ENCODE measurements around the gene PGLYRP3. TPM values are rescaled to one million over a fixed set of nuclear protein-coding genes. Genes with fewer than 3 reads are reported as not detected.
A peak's percentile ranks its signal among the peaks of the same experiment; 100 is the strongest.

The PGLYRP3 gene
- total RNA-seq, 4 donors from 2014 or later: not detected

DNA sequence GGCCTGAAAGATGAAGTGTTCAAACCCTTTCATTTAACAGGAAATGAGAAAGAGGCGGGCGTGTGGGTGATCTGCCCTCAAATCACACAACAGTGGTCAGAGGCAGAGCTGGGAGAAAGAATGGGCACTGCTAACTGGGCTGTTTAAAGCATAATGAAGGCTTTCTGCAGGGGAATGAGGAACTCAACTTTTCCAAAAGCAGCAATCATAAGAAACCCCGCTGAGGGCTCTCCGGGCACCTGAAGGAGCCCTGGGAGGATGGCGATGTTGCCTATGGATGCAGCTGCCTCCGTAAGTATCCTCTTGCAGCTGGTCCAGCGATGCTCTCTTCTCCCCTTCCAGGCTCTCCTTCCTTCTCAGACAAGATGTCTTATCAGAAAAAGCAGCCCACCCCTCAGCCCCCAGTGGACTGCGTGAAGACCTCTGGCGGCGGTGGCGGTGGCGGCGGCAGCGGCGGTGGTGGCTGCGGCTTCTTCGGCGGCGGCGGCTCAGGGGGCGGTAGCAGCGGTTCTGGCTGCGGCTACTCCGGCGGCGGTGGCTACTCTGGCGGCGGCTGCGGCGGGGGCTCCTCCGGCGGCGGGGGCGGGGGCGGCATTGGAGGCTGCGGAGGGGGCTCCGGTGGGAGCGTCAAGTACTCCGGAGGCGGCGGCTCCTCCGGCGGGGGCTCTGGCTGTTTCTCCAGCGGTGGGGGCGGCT is 52.0 kb downstream of the PGLYRP3 start:
- no peak for DNase-seq (ENCODE audit: low spot score in 2 of 2)

DNA sequence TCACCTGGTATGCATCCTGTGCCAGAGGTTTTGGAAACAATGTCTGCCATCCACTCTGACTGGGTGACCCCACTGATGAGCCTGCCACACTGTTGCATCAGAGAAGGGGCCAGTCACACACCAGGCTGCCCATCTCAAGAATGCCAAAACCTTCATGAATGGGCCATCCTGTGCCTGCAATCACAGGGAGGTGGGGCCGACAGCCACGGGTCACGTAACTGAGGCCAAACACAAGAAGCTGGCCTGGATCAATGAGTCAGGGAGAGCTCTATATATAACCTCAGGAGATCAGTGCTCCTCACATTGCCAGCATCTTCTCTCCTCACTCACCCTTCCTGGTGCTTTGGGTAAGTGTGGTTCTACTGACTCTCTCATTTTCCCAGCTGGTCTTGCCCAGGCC is 53.4 kb downstream of the PGLYRP3 start, which contains the start of gene LORICRIN:
Gene LORICRIN (plus strand): TSS at position 301 of the 400 bp plus-strand sequence. CDS start 1,263 bp downstream, outside the sequence.
- no peaks in the 10 kb centered on the region for H3K36me3 ChIP-seq
- peaks cover 0 to 45% of the 10 kb centered on the region in 2 donors for H3K27me3 ChIP-seq
- no peak within 1 kb of the TSS for H3K27ac ChIP-seq
- no peaks in the 10 kb centered on the region for H3K9me3 ChIP-seq
- WGBS, 2 donors: 84 to 89% methylated on average over 3 of the region's 3 CpGs
- no peak for DNase-seq (ENCODE audit: low spot score in 2 of 2)
- H3K4me3 ChIP-seq: no peak within 1 kb of the TSS
- TF ChIP-seq, protein P1, sequence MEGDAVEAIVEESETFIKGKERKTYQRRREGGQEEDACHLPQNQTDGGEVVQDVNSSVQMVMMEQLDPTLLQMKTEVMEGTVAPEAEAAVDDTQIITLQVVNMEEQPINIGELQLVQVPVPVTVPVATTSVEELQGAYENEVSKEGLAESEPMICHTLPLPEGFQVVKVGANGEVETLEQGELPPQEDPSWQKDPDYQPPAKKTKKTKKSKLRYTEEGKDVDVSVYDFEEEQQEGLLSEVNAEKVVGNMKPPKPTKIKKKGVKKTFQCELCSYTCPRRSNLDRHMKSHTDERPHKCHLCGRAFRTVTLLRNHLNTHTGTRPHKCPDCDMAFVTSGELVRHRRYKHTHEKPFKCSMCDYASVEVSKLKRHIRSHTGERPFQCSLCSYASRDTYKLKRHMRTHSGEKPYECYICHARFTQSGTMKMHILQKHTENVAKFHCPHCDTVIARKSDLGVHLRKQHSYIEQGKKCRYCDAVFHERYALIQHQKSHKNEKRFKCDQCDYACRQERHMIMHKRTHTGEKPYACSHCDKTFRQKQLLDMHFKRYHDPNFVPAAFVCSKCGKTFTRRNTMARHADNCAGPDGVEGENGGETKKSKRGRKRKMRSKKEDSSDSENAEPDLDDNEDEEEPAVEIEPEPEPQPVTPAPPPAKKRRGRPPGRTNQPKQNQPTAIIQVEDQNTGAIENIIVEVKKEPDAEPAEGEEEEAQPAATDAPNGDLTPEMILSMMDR (IDR thresholded peaks at IDR 0.05): no peak
- no peak for TF ChIP-seq EP300 (IDR thresholded peaks at IDR 0.05)
- no peak for TF ChIP-seq POLR2A (IDR thresholded peaks at IDR 0.05)
- peaks cover 0 to 24% (median 14%) of the 10 kb centered on the region in 4 donors for H3K4me1 ChIP-seq

More for the DNA sequence above, 52.0 kb downstream of the PGLYRP3 start:
- H3K4me3 ChIP-seq: peak overlapping the region; percentile 26 to 52 (median 38)
- 22 to 35% methylated on average over 7 to 8 of the region's 45 CpGs for WGBS, 2 donors
- H3K9me3 ChIP-seq: no peaks in the 10 kb centered on the region
- no peak overlapping the region for H3K27ac ChIP-seq
- TF ChIP-seq, protein P1 (IDR thresholded peaks at IDR 0.05): no peak
- TF ChIP-seq POLR2A (IDR thresholded peaks at IDR 0.05) (no peak), EP300 (IDR thresholded peaks at IDR 0.05) (no peak)
- peaks cover 0 to 59% of the 10 kb centered on the region in 2 donors for H3K27me3 ChIP-seq
- H3K36me3 ChIP-seq: no peaks in the 10 kb centered on the region
- H3K4me1 ChIP-seq: peaks cover 0 to 24% (median 14%) of the 10 kb centered on the region in 4 donors

DNA sequence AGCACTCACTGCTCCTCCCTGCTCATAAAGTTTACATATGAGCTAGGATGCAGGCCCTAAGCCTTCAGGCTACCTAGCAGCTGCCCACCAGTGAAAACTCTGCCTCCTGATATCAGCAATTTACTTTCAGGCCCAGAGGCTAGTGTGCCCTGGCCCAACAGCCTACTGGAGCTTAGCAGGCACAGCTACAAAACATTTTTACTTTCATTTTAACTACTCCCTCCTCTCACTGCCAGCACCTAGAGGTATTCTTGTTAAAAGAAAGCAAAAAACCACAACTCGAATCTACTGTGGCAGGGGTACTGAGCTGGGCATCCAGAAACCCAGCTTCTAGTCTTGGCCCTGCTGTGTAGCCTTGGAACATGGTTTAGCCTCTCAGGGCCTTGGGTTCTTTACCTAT is 59.1 kb downstream of the PGLYRP3 start:
- no peak overlapping the region for H3K27ac ChIP-seq
- TF ChIP-seq EP300 (IDR thresholded peaks at IDR 0.05) (no peak), POLR2A (IDR thresholded peaks at IDR 0.05) (no peak)
- TF ChIP-seq, protein P1 (IDR thresholded peaks at IDR 0.05): no peak
- no peaks in the 10 kb centered on the region for H3K4me1 ChIP-seq
- no peaks in the 10 kb centered on the region for H3K27me3 ChIP-seq
- H3K4me3 ChIP-seq: no peak overlapping the region
- no peaks in the 10 kb centered on the region for H3K9me3 ChIP-seq
- 56 to 71% methylated on average over 1 of the region's 1 CpG for WGBS, 2 donors
- no peak for DNase-seq (ENCODE audit: low spot score in 2 of 2)
- H3K36me3 ChIP-seq: no peaks in the 10 kb centered on the region

DNA sequence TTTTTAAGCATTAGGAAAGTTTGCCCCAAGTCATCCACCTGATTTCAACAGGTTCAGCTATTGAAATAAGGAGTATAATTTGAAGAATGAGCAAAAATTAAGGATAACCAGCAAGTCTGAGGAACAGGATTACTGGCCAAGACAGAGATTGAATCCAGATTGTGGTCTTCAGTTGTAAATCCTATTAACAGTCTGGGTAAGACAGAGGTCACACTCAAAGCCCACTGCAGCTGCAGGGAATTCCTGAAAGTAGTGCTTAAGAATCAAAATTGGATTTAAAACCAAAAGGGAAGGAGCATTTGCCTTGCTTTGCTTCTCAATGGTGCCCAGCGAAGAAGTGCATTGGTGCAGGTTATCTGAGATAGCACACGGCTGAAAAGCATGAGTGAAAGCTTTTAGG is 59.7 kb downstream of the PGLYRP3 start:
- DNase-seq (ENCODE audit: low spot score in 2 of 2): no peak
- 50 to 98% methylated on average over 2 of the region's 2 CpGs for WGBS, 2 donors

DNA sequence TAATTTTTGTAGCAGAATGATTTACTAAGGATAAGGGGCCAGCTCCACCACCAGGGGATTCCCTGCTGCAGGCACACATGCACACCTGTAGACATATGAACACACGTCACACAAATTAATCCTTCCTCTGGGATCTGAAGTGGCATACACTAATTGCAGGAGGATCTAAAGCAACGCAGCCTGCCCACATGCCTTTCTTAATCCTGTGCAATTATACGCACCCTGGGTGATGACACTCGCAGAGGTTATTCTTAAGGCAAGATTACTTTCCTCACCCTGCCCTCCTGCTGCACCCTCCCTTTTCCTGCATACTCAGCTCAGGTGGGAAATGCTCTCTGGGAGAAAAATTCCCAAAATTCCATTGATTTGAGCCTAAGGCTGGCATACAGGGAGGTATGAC is 60.8 kb downstream of the PGLYRP3 start:
- H3K4me3 ChIP-seq: no peak overlapping the region
- no peaks in the 10 kb centered on the region for H3K4me1 ChIP-seq
- no peak for DNase-seq (ENCODE audit: low spot score in 2 of 2)
- H3K9me3 ChIP-seq: no peaks in the 10 kb centered on the region
- no peaks in the 10 kb centered on the region for H3K36me3 ChIP-seq
- no peak for TF ChIP-seq EP300 (IDR thresholded peaks at IDR 0.05)
- TF ChIP-seq, protein P1 (IDR thresholded peaks at IDR 0.05): no peak
- no peak for TF ChIP-seq POLR2A (IDR thresholded peaks at IDR 0.05)
- no peaks in the 10 kb centered on the region for H3K27me3 ChIP-seq
- H3K27ac ChIP-seq: no peak overlapping the region
- WGBS, 2 donors: 66 to 73% methylated on average over 4 of the region's 4 CpGs

More for the DNA sequence above, 59.7 kb downstream of the PGLYRP3 start:
- Histone ChIP-seq H3K27me3 (no peaks in the 10 kb centered on the region), H3K36me3 (no peaks in the 10 kb centered on the region), H3K27ac (no peak overlapping the region), H3K4me1 (no peaks in the 10 kb centered on the region), H3K4me3 (no peak overlapping the region), H3K9me3 (no peaks in the 10 kb centered on the region)
- TF ChIP-seq POLR2A (IDR thresholded peaks at IDR 0.05) (no peak), EP300 (IDR thresholded peaks at IDR 0.05) (no peak)
- TF ChIP-seq, protein P1 (IDR thresholded peaks at IDR 0.05): no peak

Data from tibial nerve (tissue), 4 donors.